HepG2 (cell line): ENCODE measurements around the gene NEK8. TPM values are rescaled to one million over a fixed set of nuclear protein-coding genes. Genes with fewer than 3 reads are reported as not detected.

Experiments used
- ATF2 ChIP-seq: sonication (generic); formaldehyde crosslinking; IDR thresholded peaks from 2 replicates; pipeline ENCODE4 v1.4.0; 2020; ENCODE audit warnings: missing genetic modification reagents
- DZIP1 ChIP-seq: sonication (generic); formaldehyde crosslinking; IDR thresholded peaks from 2 replicates; pipeline ENCODE4 v1.5.0; 2020; ENCODE audit warnings: mild to moderate bottlenecking, missing genetic modification reagents
- FOXA1 ChIP-seq, 2 experiments: fragments of 450-650 bp in 1 of 2; sonication (generic) in 1 of 2; formaldehyde crosslinking in 1 of 2; IDR thresholded peaks; 2 replicates each; pipeline versions ENCODE4 v1.4.0 to v1.6.1; 2016 to 2020; ENCODE audit warnings: missing genetic modification reagents in 1 of 2
- HMG20B ChIP-seq: conservative IDR thresholded peaks from 2 replicates; pipeline ENCODE4 v1.6.1; 2016; ENCODE audit warnings: missing genetic modification reagents, missing compliant biosample characterization
- MAX ChIP-seq: IDR thresholded peaks from 2 replicates; pipeline ENCODE4 v1.6.1; 2012; ENCODE audit warnings: inconsistent platforms
- MEIS2 ChIP-seq: sonication (generic); formaldehyde crosslinking; IDR thresholded peaks from 2 replicates; pipeline ENCODE4 v1.9.0; 2021; ENCODE audit warnings: mild to moderate bottlenecking, missing genetic modification reagents
- MXI1 ChIP-seq: IDR thresholded peaks from 3 replicates; pipeline ENCODE4 v1.6.1; 2012; ENCODE audit warnings: low read depth, low read length, inconsistent platforms, borderline replicate concordance
- NRL ChIP-seq: sonication (generic); formaldehyde crosslinking; IDR thresholded peaks from 2 replicates; pipeline ENCODE4 v1.5.0; 2020; ENCODE audit warnings: missing genetic modification reagents, mild to moderate bottlenecking, moderate library complexity, borderline replicate concordance
- PCBP1 ChIP-seq: fragments of 200-400 bp; formaldehyde crosslinking; IDR thresholded peaks from 2 replicates; pipeline ENCODE4 v1.6.1; 2017; ENCODE audit warnings: mild to moderate bottlenecking, low read depth, low read length, borderline replicate concordance
- RAD21 ChIP-seq: fragments of 450-650 bp; formaldehyde crosslinking; IDR thresholded peaks from 2 replicates; pipeline ENCODE4 v1.5.0; 2020; ENCODE audit warnings: mild to moderate bottlenecking
- RARG ChIP-seq: sonication (generic); formaldehyde crosslinking; IDR thresholded peaks from 2 replicates; pipeline ENCODE4 v1.4.0; 2020; ENCODE audit warnings: low read depth, mild to moderate bottlenecking, missing genetic modification reagents
- SAP130 ChIP-seq: IDR thresholded peaks from 2 replicates; pipeline ENCODE4 v1.6.1; 2016; ENCODE audit warnings: low read depth
- SMARCE1 ChIP-seq: fragments of 450-650 bp; IDR thresholded peaks from 2 replicates; pipeline ENCODE4 v1.6.1; 2017; ENCODE audit warnings: borderline replicate concordance
- SRSF1 ChIP-seq: fragments of 200-400 bp; formaldehyde crosslinking; optimal IDR thresholded peaks from 2 replicates; pipeline ENCODE3; 2017; ENCODE audit warnings: mild to moderate bottlenecking, low read depth, low read length, moderate library complexity
- TAF15 ChIP-seq: fragments of 200-400 bp; formaldehyde crosslinking; IDR thresholded peaks from one replicate; pipeline ENCODE4 v1.6.1; 2018; ENCODE audit warnings: mild to moderate bottlenecking, low read depth, low read length; ENCODE audit not compliant: poor library complexity, severe bottlenecking
- U2AF1 ChIP-seq: fragments of 200-400 bp; formaldehyde crosslinking; optimal IDR thresholded peaks from 2 replicates; pipeline ENCODE3; 2017; ENCODE audit warnings: mild to moderate bottlenecking, low read depth, low read length
- XRCC5 ChIP-seq: fragments of 200-400 bp; formaldehyde crosslinking; optimal IDR thresholded peaks from 2 replicates; pipeline ENCODE3; 2017; ENCODE audit warnings: mild to moderate bottlenecking, low read length
- ZNF335 ChIP-seq: sonication (generic); formaldehyde crosslinking; IDR thresholded peaks from 2 replicates; pipeline ENCODE4 v1.4.0; 2020; ENCODE audit warnings: missing genetic modification reagents
- ZNF451 ChIP-seq: sonication (generic); formaldehyde crosslinking; IDR thresholded peaks from 2 replicates; pipeline ENCODE4 v1.5.0; 2020; ENCODE audit warnings: mild to moderate bottlenecking, missing genetic modification reagents
- ZNF788 ChIP-seq: sonication (generic); formaldehyde crosslinking; IDR thresholded peaks from 2 replicates; pipeline ENCODE4 v1.5.0; 2020; ENCODE audit warnings: mild to moderate bottlenecking, missing genetic modification reagents, borderline replicate concordance
- polyA plus RNA-seq, 8 experiments: library from polyadenylated mRNA; depleted of rRNA in 3 of 8; stranded (reverse) in 7 of 8; unstranded in 1 of 8; fragments of >200 nt; fragmentation: Illumina TruSeq in 4 of 8; extraction: Trizol in 4 of 8; gene quantifications; 2 replicates each; pipeline versions ENCODE4 v1.2.1 to v1.2.3, GENCODE V29; 2011 to 2016; ENCODE audit warnings: low read depth in 4 of 8, missing spikeins in 1 of 8, mixed read lengths in 1 of 8; ENCODE audit not compliant: insufficient read depth in 1 of 8
- total RNA-seq, 5 experiments: library from RNA; depleted of rRNA; stranded (reverse); fragments of >200 nt; fragmentation: Illumina TruSeq; extraction: Trizol; gene quantifications; 2 replicates each; pipeline ENCODE4 v1.2.3, GENCODE V29; 2016; ENCODE audit warnings: low read depth in 1 of 5
- TF ChIP-seq, protein P1 (sequence below): sonication (generic); formaldehyde crosslinking; IDR thresholded peaks from 2 replicates; pipeline ENCODE4 v1.4.0; 2020; ENCODE audit warnings: missing genetic modification reagents, borderline replicate concordance
- TF ChIP-seq, protein P2 (sequence below): sonication (generic); formaldehyde crosslinking; IDR thresholded peaks from 2 replicates; pipeline ENCODE4 v1.4.0; 2020; ENCODE audit warnings: low read depth, mild to moderate bottlenecking, missing genetic modification reagents

Gene NEK8
- total and polyA plus RNA-seq, 2 of the 13 experiments (the other 11 are each of a cell fraction or from before 2014, with no cell fraction given) = 5.8 to 13.5 TPM

GRCh38 chr17:28710861-28711722 is 17.5 kb upstream of the NEK8 start (continued):
- TF ChIP-seq DZIP1 (CRISPR knock-in tag) (no peak), HMG20B (CRISPR knock-in tag) (0 out of 2 replicates have a peak, but pooled peaks have one; percentile 30), ZNF451 (CRISPR knock-in tag) (peak; percentile 22; the same call in 1 of the 2 replicates), MXI1 (peak; percentile 81; the same call in 2 of the 3 replicates), ZNF788 (CRISPR knock-in tag) (peak; percentile 52; the same call in 1 of the 2 replicates), SAP130 (CRISPR knock-in tag) (peak; percentile 74), RAD21 (CRISPR knock-in tag) (peak; percentile 74; the same call in 1 of the 2 replicates), RARG (CRISPR knock-in tag) (no peak), PCBP1 (0 out of 2 replicates have a peak, but pooled peaks have one; percentile 81), MAX (peak; percentile 88), ATF2 (CRISPR knock-in tag) (peak; percentile 21; the same call in 1 of the 2 replicates), TAF15 (peak; percentile 79), SRSF1 (peak; percentile 47), XRCC5 (peak; percentile 37), SMARCE1 (no peak), MEIS2 (CRISPR knock-in tag) (peak; percentile 50; the same call in 1 of the 2 replicates), FOXA1 (IDR thresholded peaks at IDR 0.05) (no peak), FOXA1 (CRISPR knock-in tag; IDR thresholded peaks at IDR 0.05) (0 out of 2 replicates have a peak, but pooled peaks have one; percentile 6), ZNF335 (0 out of 2 replicates have a peak, but pooled peaks have one; percentile 49), NRL (CRISPR knock-in tag) (peak; percentile 88), U2AF1 (peak; percentile 37)
- TF ChIP-seq, protein P1, sequence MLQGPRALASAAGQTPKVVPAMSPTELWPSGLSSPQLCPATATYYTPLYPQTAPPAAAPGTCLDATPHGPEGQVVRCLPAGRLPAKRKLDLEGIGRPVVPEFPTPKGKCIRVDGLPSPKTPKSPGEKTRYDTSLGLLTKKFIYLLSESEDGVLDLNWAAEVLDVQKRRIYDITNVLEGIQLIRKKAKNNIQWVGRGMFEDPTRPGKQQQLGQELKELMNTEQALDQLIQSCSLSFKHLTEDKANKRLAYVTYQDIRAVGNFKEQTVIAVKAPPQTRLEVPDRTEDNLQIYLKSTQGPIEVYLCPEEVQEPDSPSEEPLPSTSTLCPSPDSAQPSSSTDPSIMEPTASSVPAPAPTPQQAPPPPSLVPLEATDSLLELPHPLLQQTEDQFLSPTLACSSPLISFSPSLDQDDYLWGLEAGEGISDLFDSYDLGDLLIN = peak; percentile 73; the same call in 1 of the 2 replicates
- TF ChIP-seq, protein P2, sequence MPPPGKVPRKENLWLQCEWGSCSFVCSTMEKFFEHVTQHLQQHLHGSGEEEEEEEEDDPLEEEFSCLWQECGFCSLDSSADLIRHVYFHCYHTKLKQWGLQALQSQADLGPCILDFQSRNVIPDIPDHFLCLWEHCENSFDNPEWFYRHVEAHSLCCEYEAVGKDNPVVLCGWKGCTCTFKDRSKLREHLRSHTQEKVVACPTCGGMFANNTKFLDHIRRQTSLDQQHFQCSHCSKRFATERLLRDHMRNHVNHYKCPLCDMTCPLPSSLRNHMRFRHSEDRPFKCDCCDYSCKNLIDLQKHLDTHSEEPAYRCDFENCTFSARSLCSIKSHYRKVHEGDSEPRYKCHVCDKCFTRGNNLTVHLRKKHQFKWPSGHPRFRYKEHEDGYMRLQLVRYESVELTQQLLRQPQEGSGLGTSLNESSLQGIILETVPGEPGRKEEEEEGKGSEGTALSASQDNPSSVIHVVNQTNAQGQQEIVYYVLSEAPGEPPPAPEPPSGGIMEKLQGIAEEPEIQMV (CRISPR knock-in tag) = peak; percentile 27; the same call in 1 of the 2 replicates
